GM19240 (cell line): ENCODE results near the gene TMEM52.

Source experiments
- DNase-seq: peaks from one replicate; pipeline ENCODE4 v3.0.0; 2011; ENCODE audit warnings: low spot score; ENCODE audit not compliant: insufficient read length

Gene TMEM52

GRCh38 chr1:1926886-1927660 lies 8.0 kb upstream of the TMEM52 start:
- no peak for DNase-seq

GRCh38 chr1:1926346-1926811 lies 7.3 kb upstream of the TMEM52 start:
- no peak for DNase-seq

DNA sequence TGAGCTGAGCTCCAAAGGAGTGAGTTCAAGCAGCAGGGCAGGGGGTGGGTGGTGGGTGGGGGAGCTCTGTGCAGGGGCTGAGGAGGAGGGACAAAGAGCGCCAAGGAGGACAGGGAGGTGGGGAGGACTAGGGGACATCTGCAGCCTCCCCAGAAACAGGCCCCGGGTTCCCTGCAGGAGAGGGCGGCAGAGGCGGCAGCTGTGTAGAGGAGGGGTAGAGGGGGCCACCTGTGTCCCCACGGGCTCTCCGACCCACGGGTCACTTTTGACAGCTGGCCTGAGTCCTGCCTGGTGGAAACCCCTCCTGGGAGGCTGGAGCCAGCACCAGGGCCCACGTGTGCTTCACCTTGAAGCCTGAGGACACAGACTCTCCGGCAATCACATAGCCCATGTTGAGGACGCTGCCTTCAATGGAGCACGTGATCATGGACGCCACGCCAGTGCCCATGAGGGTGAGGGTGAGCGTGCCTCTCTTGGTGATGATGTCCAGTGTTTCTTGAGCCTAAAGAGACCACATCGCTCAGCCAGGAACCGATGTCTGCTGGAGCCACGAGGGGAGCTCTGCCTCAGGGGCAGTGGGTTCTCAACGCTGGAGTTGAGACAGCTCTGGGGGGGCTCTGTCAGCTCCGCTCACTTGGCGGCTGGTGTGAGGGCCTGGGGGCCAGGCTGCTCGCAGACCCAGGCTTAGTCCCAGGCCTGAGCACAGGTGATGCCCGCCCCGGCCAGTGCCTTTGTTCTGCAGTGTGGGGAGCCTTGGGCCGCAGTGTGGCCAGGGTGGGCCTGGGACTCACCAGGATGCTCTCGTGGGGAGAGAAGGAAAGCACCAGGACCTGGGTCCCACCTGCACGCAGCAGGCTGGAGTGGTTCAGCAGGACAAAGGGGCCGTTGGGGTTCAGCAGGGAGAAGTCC lies 6.6 kb upstream of the TMEM52 start:
- DNase-seq: no peak

DNA sequence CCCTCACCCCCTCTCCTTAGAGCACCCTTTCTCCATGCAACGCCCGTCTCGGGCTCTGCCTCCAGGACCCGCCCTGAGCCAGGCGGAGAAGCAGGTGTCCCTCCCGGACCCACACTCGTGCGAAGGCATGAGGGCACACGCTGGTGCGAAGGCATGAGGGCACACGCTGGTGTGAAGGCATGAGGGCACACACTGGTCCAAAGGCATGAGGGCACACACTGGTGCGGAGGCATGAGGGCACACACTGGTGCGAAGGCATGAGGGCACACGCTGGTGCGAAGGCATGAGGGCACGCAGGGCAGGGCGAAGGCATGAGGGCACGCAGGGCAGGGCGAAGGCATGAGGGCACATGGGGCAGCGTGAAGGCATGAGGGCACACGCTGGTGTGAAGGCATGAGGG lies 5.8 kb upstream of the TMEM52 start:
- no peak for DNase-seq

GRCh38 chr1:1924386-1924785 lies 5.3 kb upstream of the TMEM52 start:
- DNase-seq: no peak

GRCh38 chr1:1922956-1923833 lies 4.1 kb upstream of the TMEM52 start:
- no peak for DNase-seq

- DNase-seq: no peak
Observed at GRCh38 chr1:1922702-1922955, 3.5 kb upstream of the TMEM52 start.

- no peak for DNase-seq
Observed at GRCh38 chr1:1921901-1922701, 3.0 kb upstream of the TMEM52 start.

DNA sequence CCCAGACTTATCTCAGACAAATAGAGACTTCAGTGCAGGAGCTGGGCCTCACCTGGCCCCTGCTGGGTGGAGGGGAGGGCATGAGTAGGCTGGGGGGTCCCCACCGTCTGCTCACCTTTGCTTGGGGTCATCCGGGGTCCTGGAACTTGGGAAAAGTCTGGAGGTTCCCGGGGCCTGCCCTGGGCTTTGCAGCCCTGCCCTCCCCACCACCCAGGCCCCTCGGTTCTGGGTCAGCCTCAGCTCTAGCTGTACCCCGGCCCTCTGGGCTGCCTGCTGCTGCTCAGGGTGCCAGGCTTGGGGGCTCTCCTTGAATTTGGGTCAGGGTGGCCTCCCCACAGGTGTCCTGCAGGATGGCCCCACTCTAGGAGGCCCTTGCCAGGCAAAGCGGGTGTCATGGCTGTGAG lies 2.4 kb upstream of the TMEM52 start:
- DNase-seq: no peak

- DNase-seq: no peak
Observed at GRCh38 chr1:1920608-1921458, 1.8 kb upstream of the TMEM52 start.

DNA sequence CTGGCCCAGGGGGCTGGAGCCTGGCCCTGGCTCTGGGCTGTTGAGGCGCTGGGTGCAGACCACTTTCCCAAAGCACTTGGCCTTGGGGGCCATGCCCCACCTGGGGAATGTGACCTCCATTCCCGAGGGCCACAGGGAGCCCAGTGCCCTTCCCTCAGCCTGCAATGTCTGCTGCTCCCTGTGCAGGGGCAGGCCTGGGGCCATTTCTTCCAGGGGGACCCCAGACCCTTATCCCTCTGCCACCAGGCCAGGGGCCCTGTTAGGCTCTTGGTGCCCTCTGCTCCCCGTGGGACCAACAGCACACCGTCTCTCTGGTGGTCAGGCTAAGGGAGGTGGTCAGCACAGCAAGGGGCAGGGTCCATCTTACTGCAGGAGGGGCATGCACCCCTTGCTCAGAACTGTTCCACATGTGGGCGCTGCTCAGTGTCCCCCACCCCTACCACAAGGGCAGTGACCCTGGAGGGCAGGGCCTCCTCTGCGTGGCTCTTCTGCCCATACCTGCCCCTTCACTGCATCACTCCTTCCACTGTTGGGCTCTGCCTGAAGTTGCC lies 1.1 kb upstream of the TMEM52 start:
- no peak for DNase-seq

DNA sequence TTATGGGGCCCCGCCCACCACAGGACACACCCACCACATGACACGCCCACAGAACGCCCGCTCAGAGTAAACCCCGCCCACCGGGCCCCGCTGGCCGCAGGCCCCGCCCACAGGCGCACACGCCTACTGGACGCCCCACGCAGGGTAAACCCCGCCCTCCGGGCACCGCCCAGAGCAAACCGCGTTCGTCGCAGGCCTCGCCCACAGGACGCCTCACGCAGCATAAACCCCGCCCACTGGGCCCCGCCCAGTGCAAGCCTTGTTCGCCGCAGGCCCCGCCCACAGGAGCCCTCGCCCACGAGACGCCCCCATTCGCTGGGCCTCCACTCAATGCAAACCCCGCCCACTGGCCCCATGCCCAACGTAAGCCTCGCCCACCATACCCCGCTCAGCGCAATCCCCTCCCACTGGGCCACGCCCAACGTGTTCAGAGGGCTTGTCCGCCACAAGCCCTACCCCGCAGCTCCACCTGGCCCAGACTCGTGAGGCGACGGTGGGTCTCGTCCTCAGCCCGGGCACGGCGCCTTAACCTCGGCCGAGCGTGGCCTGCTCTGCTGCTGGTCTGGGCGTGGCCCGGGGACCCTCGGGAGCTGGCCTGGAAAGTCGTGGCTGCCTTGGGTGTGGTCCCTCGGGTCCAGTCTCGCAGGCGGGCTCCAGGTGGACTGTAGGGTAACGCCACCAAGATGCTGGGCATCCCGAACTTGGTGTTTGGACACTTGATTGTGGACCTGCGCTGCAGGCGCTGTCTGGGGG lies 401 bp upstream of the TMEM52 start:
- DNase-seq: peak; percentile 97

DNA sequence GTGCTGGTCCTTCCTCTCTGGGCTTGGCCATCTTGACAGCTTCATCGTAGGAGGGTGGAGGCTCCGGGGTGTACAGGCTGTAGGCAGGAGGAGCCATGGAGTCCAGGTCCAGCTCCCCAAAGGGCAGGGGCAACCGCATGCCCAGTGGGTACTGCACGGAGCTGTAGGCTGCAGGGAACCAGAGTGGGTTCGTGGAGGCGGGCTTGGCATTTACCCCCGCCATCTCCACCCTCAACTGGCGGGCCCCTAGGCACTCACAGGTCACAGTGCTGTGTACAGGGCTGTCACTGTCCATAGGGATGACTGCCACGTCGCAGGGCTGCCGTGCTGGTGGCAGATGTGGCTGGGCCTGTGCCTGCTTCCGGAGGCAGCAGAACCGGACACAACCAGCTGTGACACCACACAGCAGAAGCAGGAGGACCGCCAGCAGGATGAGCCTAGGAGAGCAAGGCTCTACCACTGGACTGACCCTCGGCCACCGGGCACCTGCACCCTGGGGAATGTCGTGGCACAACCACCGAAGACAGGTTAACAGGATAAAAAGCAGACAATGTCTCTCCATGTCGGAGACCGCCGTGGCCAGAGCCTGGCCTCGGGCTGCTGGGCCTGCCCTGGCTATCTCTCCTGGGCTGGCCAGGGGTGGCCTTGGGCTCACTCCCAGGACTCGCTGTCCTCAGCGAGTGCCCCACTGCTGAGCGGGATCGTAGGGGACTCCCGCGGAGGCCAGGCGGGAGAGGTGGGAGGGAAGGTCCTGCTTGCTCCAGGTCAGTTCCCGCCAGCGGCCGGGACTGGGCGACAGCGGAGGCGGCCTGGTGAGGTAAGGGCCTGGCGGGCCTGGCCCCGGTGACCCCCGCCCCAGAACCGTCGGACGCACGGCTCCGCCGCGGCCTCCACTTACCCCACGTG lies 831 bp downstream of the TMEM52 start:
- DNase-seq: no peak

- no peak for DNase-seq
Observed at GRCh38 chr1:1917304-1917976, 1.6 kb downstream of the TMEM52 start.

GRCh38 chr1:1916851-1917251 lies 2.2 kb downstream of the TMEM52 start:
- DNase-seq: no peak

GRCh38 chr1:1915911-1916840 lies 2.9 kb downstream of the TMEM52 start:
- DNase-seq: no peak
